HL-60 (cell line): Measurements from ENCODE around the gene PRDM11.

ENCODE experiments used
- DNase-seq, 2 experiments: peaks; one replicate each; pipeline ENCODE4 v3.0.0-alpha.2; 2010 to 2020; ENCODE audit warnings: low read depth in 1 of 2, low spot score in 1 of 2
- H3K27ac ChIP-seq: fragments of 250-450 bp; sonication (Bioruptor Pico); replicated peaks from 2 replicates; pipeline ENCODE4 v1.5.1; 2020; ENCODE audit warnings: mild to moderate bottlenecking, moderate library complexity
- H3K27me3 ChIP-seq: fragments of 250-450 bp; sonication (Bioruptor Pico); 2 replicates; pipeline ENCODE4 v1.5.1; 2021; ENCODE audit warnings: mild to moderate bottlenecking, moderate library complexity; ENCODE audit not compliant: insufficient read depth, poor library complexity, severe bottlenecking
- H3K4me3 ChIP-seq: replicated peaks from 2 replicates; pipeline ENCODE4 v1.5.1; 2011; ENCODE audit warnings: mild to moderate bottlenecking, control low read depth, low read length; ENCODE audit not compliant: insufficient read depth
- GABPA ChIP-seq: IDR thresholded peaks from 2 replicates; pipeline ENCODE4 v1.6.1; 2012; ENCODE audit warnings: low read depth
- POLR2AphosphoS5 ChIP-seq: IDR thresholded peaks from 2 replicates; pipeline ENCODE4 v1.6.1; 2012; ENCODE audit warnings: low read depth
- REST ChIP-seq: IDR thresholded peaks from 2 replicates; pipeline ENCODE4 v1.6.1; 2012; ENCODE audit warnings: low read depth; ENCODE audit not compliant: insufficient replicate concordance
- SPI1 ChIP-seq: IDR thresholded peaks from 2 replicates; pipeline ENCODE4 v1.6.1; 2012; ENCODE audit warnings: low read depth, mild to moderate bottlenecking, borderline replicate concordance
- TF ChIP-seq, protein P1 (sequence below): IDR thresholded peaks from one replicate; pipeline ENCODE4 v1.5.1; 2011; ENCODE audit warnings: low read length, control low read depth, inconsistent platforms; ENCODE audit not compliant: insufficient read depth

PRDM11 gene

GRCh38 chr11:45270946-45271716, 124.7 kb downstream of the PRDM11 start:
- H3K4me3 ChIP-seq = no peak overlapping the region
- TF ChIP-seq, protein P1, sequence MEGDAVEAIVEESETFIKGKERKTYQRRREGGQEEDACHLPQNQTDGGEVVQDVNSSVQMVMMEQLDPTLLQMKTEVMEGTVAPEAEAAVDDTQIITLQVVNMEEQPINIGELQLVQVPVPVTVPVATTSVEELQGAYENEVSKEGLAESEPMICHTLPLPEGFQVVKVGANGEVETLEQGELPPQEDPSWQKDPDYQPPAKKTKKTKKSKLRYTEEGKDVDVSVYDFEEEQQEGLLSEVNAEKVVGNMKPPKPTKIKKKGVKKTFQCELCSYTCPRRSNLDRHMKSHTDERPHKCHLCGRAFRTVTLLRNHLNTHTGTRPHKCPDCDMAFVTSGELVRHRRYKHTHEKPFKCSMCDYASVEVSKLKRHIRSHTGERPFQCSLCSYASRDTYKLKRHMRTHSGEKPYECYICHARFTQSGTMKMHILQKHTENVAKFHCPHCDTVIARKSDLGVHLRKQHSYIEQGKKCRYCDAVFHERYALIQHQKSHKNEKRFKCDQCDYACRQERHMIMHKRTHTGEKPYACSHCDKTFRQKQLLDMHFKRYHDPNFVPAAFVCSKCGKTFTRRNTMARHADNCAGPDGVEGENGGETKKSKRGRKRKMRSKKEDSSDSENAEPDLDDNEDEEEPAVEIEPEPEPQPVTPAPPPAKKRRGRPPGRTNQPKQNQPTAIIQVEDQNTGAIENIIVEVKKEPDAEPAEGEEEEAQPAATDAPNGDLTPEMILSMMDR = no peak
- no peak for TF ChIP-seq REST
- no peak for TF ChIP-seq SPI1
- no peak for TF ChIP-seq POLR2AphosphoS5
- no peak for TF ChIP-seq GABPA
- no peak overlapping the region for H3K27ac ChIP-seq
- H3K27me3 ChIP-seq = peaks cover 11% of the 10 kb centered on the region
- DNase-seq = no peak

DNA sequence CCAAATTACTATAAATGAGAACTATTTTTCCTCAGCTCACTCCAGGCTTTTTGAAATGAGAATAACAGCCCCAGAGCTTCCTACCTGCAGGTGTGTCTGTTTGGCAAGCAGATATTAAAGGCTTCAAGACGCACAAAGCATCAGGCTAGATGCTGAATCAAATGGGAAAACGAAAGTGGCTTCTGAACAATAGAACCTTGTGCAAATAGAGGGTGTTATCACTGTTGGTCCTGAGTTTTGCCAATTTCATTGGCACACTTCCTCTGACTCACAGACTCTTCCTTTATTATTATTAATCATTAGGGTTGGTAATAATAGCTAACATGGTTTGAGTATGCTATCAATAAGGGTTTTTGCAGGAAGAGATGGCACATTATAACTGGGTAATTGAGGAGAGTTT, 126.3 kb downstream of the PRDM11 start:
- TF ChIP-seq REST (no peak), GABPA (no peak), POLR2AphosphoS5 (no peak), SPI1 (no peak)
- TF ChIP-seq, protein P1 = no peak
- no peak overlapping the region for H3K4me3 ChIP-seq
- no peak for DNase-seq
- H3K27ac ChIP-seq = no peak overlapping the region
- peaks cover 11% of the 10 kb centered on the region for H3K27me3 ChIP-seq

- peaks cover 11% of the 10 kb centered on the region for H3K27me3 ChIP-seq
- no peak for DNase-seq
Observed at GRCh38 chr11:45273509-45273908, 127.1 kb downstream of the PRDM11 start.

More at GRCh38 chr11:45273509-45273908, 127.1 kb downstream of the PRDM11 start:
- H3K27ac ChIP-seq = no peak overlapping the region
- H3K4me3 ChIP-seq = no peak overlapping the region
- TF ChIP-seq POLR2AphosphoS5 (no peak), SPI1 (no peak), GABPA (no peak), REST (no peak)
- TF ChIP-seq, protein P1 = no peak
